Measurements from ENCODE around the gene TREM1. TPM values are rescaled to one million over a fixed set of nuclear protein-coding genes. Genes with fewer than 3 reads are reported as not detected.
A peak's percentile ranks its signal among the peaks of the same experiment; 100 is the strongest.
"Not testable (repeated sequence)": the region's sequence is repeated elsewhere in the genome, so short reads cannot be mapped to it uniquely, and the experiment has no call there.

The TREM1 gene
- total RNA-seq, 1 experiment from 2014 or later: 0.67 TPM

GRCh38 chr6:41266541-41266940 lies 19.9 kb downstream of the TREM1 start:
- DNase-seq (ENCODE audit: extremely low read depth, low read depth): no peak

GRCh38 chr6:41263267-41263666 lies 23.2 kb downstream of the TREM1 start:
- no peak for DNase-seq (ENCODE audit: extremely low read depth, low read depth)

DNA sequence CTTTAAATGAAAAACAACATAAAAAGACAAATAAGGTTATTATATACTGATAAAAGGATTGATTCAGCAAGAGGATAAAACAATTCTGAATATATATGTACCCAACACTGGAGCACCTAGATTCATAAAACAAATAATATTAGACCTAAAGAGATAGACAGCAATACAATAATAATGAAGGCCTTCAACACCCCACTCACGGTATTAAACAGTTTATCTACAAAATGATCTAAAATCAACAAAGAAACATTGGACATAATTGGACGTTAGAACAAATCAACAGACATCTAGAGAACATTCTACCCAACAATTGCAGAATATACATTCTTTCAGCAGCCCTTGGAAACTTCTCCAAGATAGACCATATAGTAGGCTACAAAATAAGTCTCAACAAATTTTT lies 24.1 kb downstream of the TREM1 start:
- no peak for DNase-seq (ENCODE audit: extremely low read depth, low read depth)

DNA sequence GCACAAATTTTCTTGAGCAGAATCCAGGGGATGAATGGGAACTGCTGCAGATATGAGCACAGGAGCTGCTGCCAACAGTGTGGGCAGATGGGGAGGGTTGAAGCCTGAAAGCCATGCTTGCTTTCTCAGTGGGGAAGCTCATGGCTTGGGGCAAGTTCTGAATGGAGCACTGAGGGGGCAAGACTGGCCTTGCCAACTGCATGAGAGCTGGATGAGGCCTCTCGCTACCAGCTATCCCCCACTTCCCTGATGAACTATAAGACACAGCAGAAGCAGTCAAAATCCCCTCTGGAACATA lies 28.3 kb downstream of the TREM1 start:
- no peak for DNase-seq (ENCODE audit: extremely low read depth, low read depth)

GRCh38 chr6:41257369-41258195 lies 28.9 kb downstream of the TREM1 start:
- no peak for DNase-seq (ENCODE audit: extremely low read depth, low read depth)

DNA sequence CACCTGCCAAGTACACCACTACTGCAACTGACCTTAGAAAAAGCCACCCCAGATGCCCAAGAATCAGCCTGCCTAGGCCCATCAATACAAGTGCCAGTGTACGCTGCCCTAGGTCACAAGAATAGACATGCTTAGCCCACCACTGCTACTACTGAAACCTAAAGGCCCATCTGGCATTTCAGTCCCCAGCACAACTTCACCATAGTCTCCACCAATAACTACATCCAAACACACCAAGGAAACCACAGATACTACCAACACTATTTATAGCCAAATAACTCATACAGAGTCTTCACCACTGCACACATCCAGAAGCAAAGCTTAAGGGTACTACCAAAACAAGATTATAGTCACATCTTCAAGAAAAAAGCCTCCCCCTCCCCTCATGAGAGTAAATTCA lies 30.1 kb downstream of the TREM1 start:
- DNase-seq (ENCODE audit: extremely low read depth, low read depth): no peak

- no peak for DNase-seq (ENCODE audit: extremely low read depth, low read depth)
Measured at GRCh38 chr6:41255638-41256246, 30.7 kb downstream of the TREM1 start.

DNA sequence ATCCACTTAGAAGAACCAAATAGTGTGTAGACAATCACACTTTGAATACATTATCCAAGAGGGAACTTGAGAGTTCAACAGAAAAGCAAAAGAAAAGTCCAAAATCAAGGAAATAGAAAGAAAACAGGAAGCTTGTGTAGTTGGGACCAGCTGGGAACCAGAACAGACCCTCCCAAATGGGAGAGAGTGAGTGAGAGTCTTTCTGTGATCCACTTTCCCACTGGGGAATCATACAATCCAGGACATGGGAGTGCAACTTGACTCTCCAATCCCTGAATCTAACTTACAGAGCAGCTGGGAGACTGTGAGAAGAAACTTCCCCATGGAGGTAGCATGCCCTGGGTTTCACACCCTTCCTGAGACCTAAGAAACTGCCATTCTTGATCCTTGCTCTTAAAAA lies 31.4 kb downstream of the TREM1 start:
- no peak for DNase-seq (ENCODE audit: extremely low read depth, low read depth)

GRCh38 chr6:41252401-41253169 lies 33.9 kb downstream of the TREM1 start:
- no peak for DNase-seq (ENCODE audit: extremely low read depth, low read depth)

- DNase-seq (ENCODE audit: extremely low read depth, low read depth): no peak
Measured at GRCh38 chr6:41247882-41248705, 38.4 kb downstream of the TREM1 start.

DNA sequence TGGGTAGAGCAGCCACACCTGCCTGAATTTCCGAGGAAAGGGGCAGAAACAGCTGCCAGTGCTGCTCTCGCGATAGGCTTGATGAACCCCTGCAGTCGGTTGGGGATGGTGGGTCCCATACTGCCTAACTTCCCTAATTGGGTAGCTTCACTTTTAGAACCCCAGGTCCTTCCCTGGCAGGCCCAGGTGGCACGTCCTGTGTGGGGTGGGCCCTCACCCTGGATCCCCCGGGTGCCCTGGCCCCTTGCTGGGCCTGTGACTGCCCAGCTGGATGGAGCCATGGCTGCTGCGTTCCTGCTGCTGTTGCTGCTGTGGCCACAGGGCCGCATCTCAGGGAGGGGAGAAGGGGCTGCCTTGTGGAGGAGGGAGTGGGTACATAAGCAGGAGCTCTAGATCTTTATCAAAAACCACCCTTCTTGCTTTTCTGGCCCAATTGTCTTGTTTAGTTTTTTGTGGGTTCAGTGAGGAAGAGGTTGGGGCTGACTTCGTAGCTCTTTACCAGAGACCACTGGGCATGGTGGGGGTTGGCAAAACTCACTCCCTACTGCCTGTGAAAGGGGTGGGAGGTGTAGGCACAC lies 39.1 kb downstream of the TREM1 start:
- DNase-seq (ENCODE audit: extremely low read depth, low read depth): no peak

DNA sequence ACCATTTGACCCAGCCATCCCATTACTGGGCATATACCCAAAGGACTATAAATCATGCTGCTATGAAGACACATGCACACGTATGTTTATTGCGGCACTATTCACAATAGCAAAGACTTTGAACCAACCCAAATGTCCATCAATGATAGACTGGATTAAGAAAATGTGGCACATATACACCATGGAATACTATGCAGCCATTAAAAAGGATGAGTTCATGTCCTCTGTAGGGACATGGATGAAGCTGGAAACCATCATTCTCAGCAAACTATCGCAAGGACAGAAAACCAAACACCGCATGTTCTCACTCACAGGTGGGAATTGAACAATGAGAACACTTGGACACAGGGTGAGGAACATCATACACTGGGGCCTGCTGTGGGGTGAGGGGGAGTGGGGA lies 40.0 kb downstream of the TREM1 start:
- DNase-seq (ENCODE audit: extremely low read depth, low read depth): not testable (repeated sequence)

DNA sequence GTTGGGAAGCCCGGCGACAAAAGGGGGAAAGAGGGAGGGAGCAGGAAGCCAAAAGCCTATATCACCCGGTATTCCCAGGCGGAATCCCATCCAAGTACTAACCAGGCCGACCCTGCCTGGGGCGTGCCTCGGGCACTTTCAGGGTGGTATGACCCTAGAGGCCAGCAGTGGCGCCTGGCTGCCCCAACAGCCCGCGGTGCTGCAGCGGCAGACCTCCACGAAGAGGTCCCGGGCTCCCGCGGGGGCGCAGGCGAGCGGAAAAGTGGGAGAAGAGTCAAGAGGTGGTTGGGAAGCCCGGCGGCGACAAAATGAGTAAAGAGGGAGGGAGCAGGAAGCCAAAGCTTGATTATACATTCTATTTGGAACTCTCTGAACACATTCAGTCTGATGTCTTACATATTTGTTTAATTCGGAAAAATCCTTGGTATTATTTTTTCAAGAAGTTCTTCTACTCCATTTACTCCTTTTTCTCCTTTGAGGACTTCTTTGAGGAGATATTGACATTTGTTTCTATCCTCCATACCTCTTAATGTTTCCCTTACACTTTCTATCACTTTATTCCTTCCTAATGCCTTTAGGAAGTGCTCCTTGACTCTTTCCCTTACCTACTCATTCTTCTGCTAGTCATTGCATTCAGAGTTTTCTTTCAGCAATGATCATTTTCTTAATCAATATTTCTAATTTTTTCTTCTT lies 46.9 kb downstream of the TREM1 start:
- no peak for DNase-seq (ENCODE audit: extremely low read depth, low read depth)

- no peak for DNase-seq (ENCODE audit: extremely low read depth, low read depth)
Measured at GRCh38 chr6:41237128-41237527, 49.4 kb downstream of the TREM1 start.

- no peak for DNase-seq (ENCODE audit: extremely low read depth, low read depth)
Measured at GRCh38 chr6:41236276-41236675, 50.2 kb downstream of the TREM1 start.

GRCh38 chr6:41232667-41233066 lies 53.8 kb downstream of the TREM1 start:
- no peak for DNase-seq (ENCODE audit: extremely low read depth, low read depth)

GRCh38 chr6:41231246-41231645 lies 55.2 kb downstream of the TREM1 start:
- no peak for DNase-seq (ENCODE audit: extremely low read depth, low read depth)

GRCh38 chr6:41229721-41230120 lies 56.8 kb downstream of the TREM1 start:
- no peak for DNase-seq (ENCODE audit: extremely low read depth, low read depth)

DNA sequence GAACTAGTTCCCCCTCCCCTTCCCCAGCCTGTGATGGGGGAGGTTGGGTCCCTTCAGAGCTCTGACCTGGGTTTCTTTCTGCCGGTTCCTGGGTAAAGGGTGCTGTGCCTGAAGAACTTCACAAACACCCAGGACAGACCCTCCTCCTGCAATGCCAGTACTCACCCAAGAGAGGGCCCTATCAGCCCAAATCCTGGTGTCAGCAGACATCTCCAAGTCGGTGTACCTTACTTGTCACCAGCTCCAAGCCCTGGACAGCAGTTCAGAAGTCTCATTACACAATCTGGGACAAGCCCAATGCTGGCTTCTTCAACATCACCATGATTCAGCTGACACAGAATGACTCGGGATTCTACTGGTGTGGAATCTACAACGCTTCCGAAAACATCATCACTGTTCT lies 57.9 kb downstream of the TREM1 start:
- peak; percentile 16 for DNase-seq (ENCODE audit: extremely low read depth, low read depth)

- no peak for DNase-seq (ENCODE audit: extremely low read depth, low read depth)
Measured at GRCh38 chr6:41228096-41228495, 58.4 kb downstream of the TREM1 start, which contains the start of gene TREML4. Gene TREML4 (plus strand): TSS chr6:41228349. CDS start chr6:41228428, 79 bp downstream.
